HEK293T (cell line): Measurements from ENCODE around the gene TBX10.

Experiments used
- BHLHE40 ChIP-seq: fragments of 450-650 bp; IDR thresholded peaks from 2 replicates; pipeline ENCODE4 v1.6.1; 2016; ENCODE audit warnings: mild to moderate bottlenecking, moderate library complexity, borderline replicate concordance
- ELF4 ChIP-seq: fragments of 450-650 bp; IDR thresholded peaks from 2 replicates; pipeline ENCODE4 v1.6.1; 2017; ENCODE audit warnings: antibody characterized with exemption
- FOXA1 ChIP-seq: fragments of 450-650 bp; IDR thresholded peaks from 2 replicates; pipeline ENCODE4 v1.6.1; 2016; ENCODE audit warnings: mild to moderate bottlenecking
- HDGF ChIP-seq: fragments of 450-650 bp; IDR thresholded peaks from 2 replicates; pipeline ENCODE4 v1.6.1; 2017; ENCODE audit warnings: antibody characterized with exemption, borderline replicate concordance
- PKNOX1 ChIP-seq: fragments of 450-650 bp; IDR thresholded peaks from 2 replicates; pipeline ENCODE4 v1.6.1; 2016
- SP1 ChIP-seq: fragments of 450-650 bp; IDR thresholded peaks from 2 replicates; pipeline ENCODE4 v1.6.1; 2017
- SUZ12 ChIP-seq: fragments of 450-650 bp; IDR thresholded peaks from 2 replicates; pipeline ENCODE4 v1.6.1; 2016; ENCODE audit warnings: mild to moderate bottlenecking

- TF ChIP-seq SP1 = no peak
- TF ChIP-seq SUZ12 = no peak
- TF ChIP-seq FOXA1 = no peak
- TF ChIP-seq ELF4 = no peak
- TF ChIP-seq HDGF = no peak
- no peak for TF ChIP-seq BHLHE40
- no peak for TF ChIP-seq PKNOX1
Observed at GRCh38 chr11:67628710-67629385, 10.7 kb downstream of the TBX10 start.
